Aorta (tissue), 5 donors: ENCODE data around the gene DNAH17. TPM values are rescaled to one million over a fixed set of nuclear protein-coding genes. Genes with fewer than 3 reads are reported as not detected.

Experiments
- ATAC-seq: fragments of 200-7000 bp; cut with Tn5 transposase; one replicate; pipeline ENCODE4 v1.9.1; 2022; ENCODE audit warnings: moderate library complexity; ENCODE audit not compliant: low FRiP score
- DNase-seq, 2 donors: peaks; one replicate each; pipeline ENCODE4 v3.0.0-alpha.2; 2020
- H3K27ac ChIP-seq, 2 donors: one replicate each; pipeline ENCODE4 v1.5.1; 2013; ENCODE audit warnings: low read length in 2 of 2, mild to moderate bottlenecking in 2 of 2, moderate library complexity in 2 of 2, control low read depth in 1 of 2, inconsistent platforms in 1 of 2, low read depth in 1 of 2
- H3K27me3 ChIP-seq, 2 donors: one replicate each; pipeline ENCODE4 v1.6.1; 2013; ENCODE audit warnings: control low read depth in 1 of 2, low read length in 1 of 2, mild to moderate bottlenecking in 1 of 2, moderate library complexity in 1 of 2; ENCODE audit not compliant: insufficient read depth in 2 of 2, control insufficient read depth in 1 of 2
- H3K36me3 ChIP-seq, 2 donors: one replicate each; pipeline ENCODE4 v1.6.1; 2013; ENCODE audit warnings: control low read depth in 1 of 2, low read length in 1 of 2, mild to moderate bottlenecking in 1 of 2; ENCODE audit not compliant: insufficient read depth in 2 of 2, control insufficient read depth in 1 of 2
- H3K4me1 ChIP-seq, 2 donors: one replicate each; pipeline ENCODE4 v1.6.1; 2013; ENCODE audit warnings: low read length in 2 of 2, control low read depth in 1 of 2, mild to moderate bottlenecking in 1 of 2, moderate library complexity in 1 of 2; ENCODE audit not compliant: insufficient read depth in 2 of 2, control insufficient read depth in 1 of 2
- H3K4me3 ChIP-seq, 2 donors: one replicate each; pipeline ENCODE4 v1.5.1; 2013; ENCODE audit warnings: low read length in 2 of 2, control low read depth in 1 of 2, mild to moderate bottlenecking in 1 of 2
- H3K9me3 ChIP-seq: one replicate; pipeline ENCODE4 v1.6.1; 2013; ENCODE audit warnings: mild to moderate bottlenecking, low read length; ENCODE audit not compliant: control insufficient read depth
- WGBS, 2 donors: extraction: QIAGEN DNeasy Blood & Tissue Kit; methylation state at CpG; one replicate each; pipeline ENCODE4 v1.1.7; 2013; 5-methylcytosine and 5-hydroxymethylcytosine counted together
- intact Hi-C, 2 donors: fragments of 100-400 bp; cut with DNase I; formaldehyde crosslinking; loops; one replicate each; pipeline versions ENCODE4 v1.14.2 to v1.15.0; 2022
- polyA plus RNA-seq, 2 donors: library from polyadenylated mRNA; stranded (reverse); fragments of 200-250 nt; gene quantifications; one replicate each; pipeline ENCODE4 v1.2.3, GENCODE V29; 2013
- total RNA-seq, 2 donors: library from RNA; stranded (reverse); fragmentation: NEBNext Ultra II Directional; extraction: Animal tissue kit (Norgen Biotek cat#: 25700); gene quantifications; one replicate each; pipeline ENCODE4 v1.2.1, GENCODE V29; 2021
- donor health status: healthy with polysubstance abuse.
- donor health status: Bipolar disorder and iron deficiency.
- donor health status: DM: no; HTN: no; CAD: no.
- donor health status: DM: no; HTN: no; CAD: no.
- donor health status: DM: yes; HTN: yes; CAD: no.

The DNAH17 gene
- total and polyA plus RNA-seq, 4 donors, result 0.21 to 0.45 TPM; not detected in 2

DNA sequence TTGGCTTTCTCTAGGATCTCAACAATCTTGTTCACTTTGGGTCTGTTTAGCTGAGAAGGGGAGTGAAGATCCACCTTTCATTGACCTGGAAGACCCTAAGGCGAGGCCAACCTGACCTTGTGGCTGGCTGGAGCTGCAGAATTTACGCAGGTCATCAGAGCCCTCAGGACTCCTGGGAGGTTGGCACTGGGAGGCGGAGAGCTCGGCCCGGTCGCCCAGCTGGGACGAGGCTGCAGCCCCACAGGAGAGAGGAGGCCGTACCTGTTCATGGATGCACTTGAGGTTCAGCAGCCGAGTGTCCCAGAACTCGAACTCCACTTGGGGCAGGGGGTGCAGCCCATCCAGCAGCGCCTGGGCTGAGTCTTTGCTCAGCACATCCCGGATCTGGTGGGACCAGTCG is 5.9 kb downstream of the DNAH17 start:
- H3K36me3 ChIP-seq, result no peaks in the 10 kb centered on the region
- no peak for DNase-seq

DNA sequence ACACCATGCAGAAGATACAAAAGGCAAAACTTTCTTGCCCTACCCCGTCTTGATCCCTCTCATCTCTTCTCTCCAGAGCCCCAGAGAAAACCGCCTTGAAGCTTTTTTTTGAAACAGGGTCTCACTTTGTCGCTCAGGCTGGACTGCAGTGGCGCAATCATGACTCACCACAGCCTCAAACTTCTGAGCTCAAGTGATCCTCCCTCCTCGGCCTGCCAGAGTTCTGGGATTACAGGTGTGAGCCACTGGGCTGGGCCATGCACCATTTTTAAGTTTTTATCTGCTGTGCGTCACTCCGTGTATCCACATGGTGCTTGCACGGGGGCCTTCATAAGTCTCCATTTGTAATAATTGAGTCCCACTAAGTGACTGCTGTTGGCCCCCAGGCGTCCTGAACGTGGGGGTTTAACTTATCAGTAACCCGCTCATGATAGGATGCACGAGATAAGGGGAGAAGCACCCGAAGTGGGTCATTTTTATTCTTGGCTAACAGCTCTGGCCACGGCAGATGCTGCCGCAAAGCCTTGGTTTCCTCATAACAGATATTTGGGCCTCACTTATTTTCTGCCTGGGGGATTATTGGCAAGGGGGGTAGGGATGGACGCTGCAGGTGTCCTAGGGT is 8.6 kb downstream of the DNAH17 start:
- 90 to 91% methylated on average over 16 of the region's 16 CpGs for WGBS, 2 donors
- no peaks in the 10 kb centered on the region for H3K36me3 ChIP-seq
- H3K27me3 ChIP-seq, result no peaks in the 10 kb centered on the region
- no peaks in the 10 kb centered on the region for H3K9me3 ChIP-seq
- ATAC-seq (no peak), DNase-seq (no peak)
- no peaks in the 10 kb centered on the region for H3K4me1 ChIP-seq
- no peak overlapping the region for H3K4me3 ChIP-seq
- intact Hi-C loops, result no loop called here
- no peak overlapping the region for H3K27ac ChIP-seq

More for the DNA sequence above, 5.9 kb downstream of the DNAH17 start:
- no peak overlapping the region for H3K27ac ChIP-seq
- no peaks in the 10 kb centered on the region for H3K27me3 ChIP-seq
- intact Hi-C loops, result no loop called here
- 95 to 99% methylated on average over 13 of the region's 13 CpGs for WGBS, 2 donors
- H3K4me3 ChIP-seq, result no peak overlapping the region
- no peaks in the 10 kb centered on the region for H3K4me1 ChIP-seq
- no peaks in the 10 kb centered on the region for H3K9me3 ChIP-seq
- ATAC-seq, result no peak

DNA sequence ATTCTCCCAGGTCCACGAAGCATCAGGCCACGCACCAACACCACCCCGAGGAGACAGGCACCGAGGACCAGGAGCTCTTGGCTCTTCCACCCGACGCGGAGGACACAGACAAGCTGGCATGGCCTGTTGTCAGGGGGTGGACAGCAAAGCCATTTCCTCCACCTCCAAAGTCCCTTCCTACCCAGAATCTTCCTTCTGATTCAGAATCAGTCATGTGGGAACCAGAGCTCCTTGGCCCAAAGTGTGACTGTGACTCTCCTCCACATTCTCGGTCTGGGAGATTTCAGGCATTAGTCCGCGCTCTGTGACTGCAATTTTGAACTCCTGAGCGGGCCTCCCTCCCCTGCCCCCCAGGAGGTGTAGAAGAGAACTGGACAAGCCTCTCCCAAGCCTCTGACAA is 9.2 kb downstream of the DNAH17 start:
- no peaks in the 10 kb centered on the region for H3K9me3 ChIP-seq
- H3K4me3 ChIP-seq, result no peak overlapping the region
- intact Hi-C loops, result no loop called here
- ATAC-seq (no peak), DNase-seq (no peak)
- WGBS, 2 donors, result 88 to 90% methylated on average over 11 of the region's 11 CpGs
- no peak overlapping the region for H3K27ac ChIP-seq
- no peaks in the 10 kb centered on the region for H3K4me1 ChIP-seq
- no peaks in the 10 kb centered on the region for H3K36me3 ChIP-seq
- no peaks in the 10 kb centered on the region for H3K27me3 ChIP-seq

DNA sequence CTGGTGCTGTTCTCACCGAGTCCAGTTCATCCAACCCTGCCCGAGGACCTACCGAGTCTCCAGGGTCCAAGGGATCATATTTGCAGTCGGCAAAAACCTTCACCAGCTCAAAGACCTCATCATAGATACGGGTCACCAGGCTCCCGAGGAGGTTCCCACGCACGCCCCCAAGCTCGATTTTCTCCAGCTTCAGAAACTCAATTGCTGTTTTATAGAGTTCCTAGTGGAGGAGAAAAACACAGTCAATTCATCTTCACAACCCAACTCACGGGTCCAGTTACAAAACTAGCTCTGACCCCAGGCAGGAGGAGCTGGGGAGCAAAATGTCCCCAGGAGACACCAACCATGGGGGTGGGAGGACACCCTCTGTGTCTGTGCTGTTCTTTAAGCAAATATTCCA is 10.2 kb downstream of the DNAH17 start:
- Histone ChIP-seq H3K4me3 (no peak overlapping the region), H3K36me3 (no peaks in the 10 kb centered on the region), H3K9me3 (no peaks in the 10 kb centered on the region), H3K4me1 (no peaks in the 10 kb centered on the region), H3K27me3 (no peaks in the 10 kb centered on the region), H3K27ac (no peak overlapping the region)
- intact Hi-C loops, result no loop called here
- no peak for ATAC-seq
- DNase-seq, result no peak
- WGBS, 2 donors, result 90 to 91% methylated on average over 10 of the region's 10 CpGs

DNA sequence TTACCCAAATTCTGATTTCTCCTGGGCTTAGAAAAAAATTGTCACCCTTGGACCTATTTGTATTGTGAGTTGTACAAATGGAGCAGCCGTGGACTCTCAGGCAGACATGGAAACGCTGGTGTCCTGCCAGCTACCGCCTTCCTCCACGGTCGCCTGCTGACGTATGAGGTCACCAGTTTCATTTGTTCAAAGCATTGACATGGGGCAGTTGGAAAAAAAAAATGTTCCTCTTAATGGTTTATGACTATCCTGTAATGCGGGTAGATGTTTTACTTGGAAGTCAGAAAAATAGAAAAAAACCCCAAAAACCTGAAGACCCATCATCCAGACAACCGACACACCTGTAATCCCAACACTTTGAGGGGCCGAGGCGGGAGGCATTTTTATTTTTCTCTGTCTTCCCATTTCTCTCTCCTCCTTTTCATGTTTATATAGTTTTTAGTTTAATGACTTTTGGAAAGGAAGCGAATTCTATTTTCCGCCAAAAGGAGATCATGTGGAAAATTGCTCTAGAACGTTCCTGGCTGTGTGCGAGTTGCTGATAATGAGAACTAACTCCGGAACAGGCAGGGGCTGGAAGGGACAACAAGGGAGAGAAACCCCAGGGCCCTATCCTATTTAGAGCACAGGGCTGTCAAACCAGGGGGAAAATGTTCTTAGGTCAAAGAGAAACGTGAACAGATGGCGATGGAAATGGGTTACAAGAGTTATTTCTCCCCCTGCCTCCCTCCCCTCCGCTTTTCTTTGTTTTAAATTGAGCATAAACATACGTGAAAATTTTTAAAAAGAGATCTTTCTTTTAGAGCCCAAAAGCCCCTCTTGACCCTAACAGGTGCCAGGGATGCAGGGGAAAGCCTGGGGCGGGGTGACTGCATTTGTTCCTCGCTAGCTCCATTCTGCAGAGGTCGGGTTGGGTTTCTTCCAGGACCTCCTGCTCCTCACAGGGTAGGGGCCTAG is 13.7 kb downstream of the DNAH17 start:
- DNase-seq, result peak in 1 of 2 donors; percentile 63
- no peak for ATAC-seq
- H3K27ac ChIP-seq, result no peak overlapping the region
- H3K36me3 ChIP-seq, result no peaks in the 10 kb centered on the region
- peaks cover 2% of the 10 kb centered on the region for H3K9me3 ChIP-seq
- no peaks in the 10 kb centered on the region for H3K4me1 ChIP-seq
- H3K4me3 ChIP-seq, result no peak overlapping the region
- no peaks in the 10 kb centered on the region for H3K27me3 ChIP-seq
- 61 to 63% methylated on average over 22 of the region's 22 CpGs for WGBS, 2 donors
- intact Hi-C loops, result no loop called here

DNA sequence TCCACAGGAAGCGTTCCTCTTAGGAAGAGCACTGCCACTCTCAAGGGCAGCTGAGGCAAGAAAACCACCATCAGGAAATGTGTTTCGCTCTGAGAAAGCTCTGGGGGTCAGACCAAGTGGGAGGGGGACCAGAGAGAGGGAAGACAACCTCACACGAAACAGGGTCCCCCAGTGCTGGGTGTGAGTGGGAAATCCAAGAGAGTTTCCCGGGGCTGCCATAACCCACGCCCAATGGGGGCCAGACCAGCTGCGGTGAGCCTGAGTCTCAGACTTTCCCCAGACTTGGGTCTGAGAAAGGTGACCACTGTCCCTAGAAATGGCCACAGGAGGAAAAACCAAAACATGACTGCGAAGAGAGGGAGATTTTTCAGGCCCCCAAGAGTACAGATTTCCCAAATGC is 14.5 kb downstream of the DNAH17 start:
- Histone ChIP-seq H3K36me3 (no peaks in the 10 kb centered on the region), H3K4me1 (no peaks in the 10 kb centered on the region), H3K9me3 (peaks cover 2% of the 10 kb centered on the region), H3K27me3 (no peaks in the 10 kb centered on the region), H3K27ac (no peak overlapping the region), H3K4me3 (no peak overlapping the region)
- DNase-seq (no peak), ATAC-seq (no peak)
- 93 to 94% methylated on average over 7 of the region's 7 CpGs for WGBS, 2 donors
- intact Hi-C loops, result no loop called here

DNA sequence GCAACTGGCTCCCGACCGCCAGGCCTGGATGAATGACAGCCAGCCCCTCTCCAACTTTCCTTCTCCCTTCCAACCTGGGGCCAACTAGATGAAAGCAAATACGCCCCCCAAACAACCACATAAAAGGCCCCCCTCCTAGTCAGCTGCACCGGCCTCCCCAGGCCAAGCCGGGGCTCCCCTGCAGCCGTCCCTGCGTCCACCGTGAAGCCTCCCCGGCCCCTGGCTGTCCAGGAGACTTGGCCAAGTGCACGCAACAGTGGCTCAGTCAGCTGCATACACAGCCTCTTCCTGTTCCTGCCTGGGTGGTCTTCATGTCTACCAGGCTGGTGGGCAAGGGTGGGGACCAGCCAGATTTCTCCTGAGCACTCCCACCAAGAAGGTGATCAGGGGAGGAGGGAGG is 16.0 kb downstream of the DNAH17 start:
- ATAC-seq (no peak), DNase-seq (no peak)
- H3K4me3 ChIP-seq, result no peak overlapping the region
- H3K4me1 ChIP-seq, result no peaks in the 10 kb centered on the region
- no peak overlapping the region for H3K27ac ChIP-seq
- no peaks in the 10 kb centered on the region for H3K27me3 ChIP-seq
- peaks cover 2% of the 10 kb centered on the region for H3K9me3 ChIP-seq
- H3K36me3 ChIP-seq, result no peaks in the 10 kb centered on the region
- WGBS, 2 donors, result 91 to 98% methylated on average over 10 of the region's 10 CpGs
- intact Hi-C loops, result no loop called here

DNA sequence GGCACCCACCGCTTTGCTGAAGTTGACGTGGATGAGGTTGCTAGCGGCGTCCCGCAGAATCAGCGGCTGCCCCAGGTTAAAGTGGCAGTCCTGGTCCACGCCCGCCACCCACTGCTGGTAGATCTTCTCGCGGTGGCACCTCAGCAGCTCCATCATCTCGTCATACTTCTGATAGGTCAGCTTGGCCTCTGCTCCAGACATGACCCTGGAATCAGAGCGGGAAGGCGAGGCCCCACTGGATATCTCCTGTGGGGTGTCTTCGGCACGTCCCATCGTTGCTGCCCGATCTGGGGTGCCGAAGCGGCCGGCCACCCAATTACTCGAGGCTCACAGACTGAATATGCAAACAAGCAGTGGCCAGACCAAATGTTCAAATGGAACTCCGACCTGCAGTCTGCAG is 16.5 kb downstream of the DNAH17 start:
- no peak for DNase-seq
- Histone ChIP-seq H3K36me3 (no peaks in the 10 kb centered on the region), H3K27me3 (no peaks in the 10 kb centered on the region), H3K9me3 (peaks cover 2% of the 10 kb centered on the region), H3K27ac (no peak overlapping the region), H3K4me3 (no peak overlapping the region), H3K4me1 (no peaks in the 10 kb centered on the region)
- no peak for ATAC-seq
- intact Hi-C loops, result no loop called here
- WGBS, 2 donors, result 96% methylated on average over 22 of the region's 22 CpGs
